Effector memory CD4-positive, alpha-beta T cell (primary cell): Measurements from ENCODE around the gene CREB1.

Experiments
- DNase-seq, 3 donors: peaks; one replicate each; pipeline ENCODE4 v3.0.0-alpha.2; 2020
- H3K27ac ChIP-seq: 2 replicates; pipeline ENCODE4 v1.7.0; 2013; ENCODE audit warnings: mild to moderate bottlenecking, low read length, moderate library complexity; ENCODE audit not compliant: insufficient read depth, poor library complexity, severe bottlenecking
- H3K27me3 ChIP-seq: replicated peaks from 2 replicates; pipeline ENCODE4 v1.7.0; 2013; ENCODE audit warnings: mild to moderate bottlenecking, low read length; ENCODE audit not compliant: insufficient read depth, control insufficient read depth, poor library complexity, severe bottlenecking
- H3K36me3 ChIP-seq: 2 replicates; pipeline ENCODE4 v1.7.0; 2013; ENCODE audit warnings: mild to moderate bottlenecking, low read length, moderate library complexity; ENCODE audit not compliant: control insufficient read depth, insufficient read depth
- H3K4me1 ChIP-seq: 2 replicates; pipeline ENCODE4 v1.7.0; 2013; ENCODE audit warnings: low read length, mild to moderate bottlenecking; ENCODE audit not compliant: control insufficient read depth, insufficient read depth, poor library complexity, severe bottlenecking
- H3K4me3 ChIP-seq: 2 replicates; pipeline ENCODE4 v1.7.0; 2013; ENCODE audit warnings: low read length, low read depth, mild to moderate bottlenecking; ENCODE audit not compliant: insufficient read depth, poor library complexity, severe bottlenecking
- H3K9me3 ChIP-seq: 2 replicates; pipeline ENCODE4 v1.7.0; 2013; ENCODE audit warnings: mild to moderate bottlenecking, low read length, moderate library complexity; ENCODE audit not compliant: control insufficient read depth

Gene CREB1

GRCh38 chr2:207600231-207600630, 70.5 kb downstream of the CREB1 start:
- Histone ChIP-seq H3K4me1 (no peaks in the 10 kb centered on the region), H3K9me3 (no peaks in the 10 kb centered on the region), H3K27ac (no peak overlapping the region), H3K4me3 (no peak overlapping the region), H3K27me3 (no peaks in the 10 kb centered on the region), H3K36me3 (peaks cover 14% of the 10 kb centered on the region)
- no peak for DNase-seq

GRCh38 chr2:207601774-207602173, 72.0 kb downstream of the CREB1 start:
- Histone ChIP-seq H3K9me3 (no peaks in the 10 kb centered on the region), H3K27ac (no peak overlapping the region), H3K4me1 (no peaks in the 10 kb centered on the region), H3K36me3 (peaks cover 10% of the 10 kb centered on the region), H3K27me3 (no peaks in the 10 kb centered on the region), H3K4me3 (no peak overlapping the region)
- DNase-seq, result no peak

- no peak overlapping the region for H3K27ac ChIP-seq
- H3K27me3 ChIP-seq, result no peaks in the 10 kb centered on the region
- H3K4me1 ChIP-seq, result no peaks in the 10 kb centered on the region
- no peak overlapping the region for H3K4me3 ChIP-seq
- no peaks in the 10 kb centered on the region for H3K9me3 ChIP-seq
- peaks cover 6% of the 10 kb centered on the region for H3K36me3 ChIP-seq
- DNase-seq, result no peak
Measured at GRCh38 chr2:207603486-207603885, 73.7 kb downstream of the CREB1 start.

- no peak for DNase-seq
- Histone ChIP-seq H3K4me1 (no peaks in the 10 kb centered on the region), H3K36me3 (no peaks in the 10 kb centered on the region), H3K9me3 (no peaks in the 10 kb centered on the region), H3K27ac (no peak overlapping the region), H3K27me3 (no peaks in the 10 kb centered on the region), H3K4me3 (no peak overlapping the region)
Measured at GRCh38 chr2:207606399-207606798, 76.6 kb downstream of the CREB1 start.

- Histone ChIP-seq H3K36me3 (no peaks in the 10 kb centered on the region), H3K27ac (no peak overlapping the region), H3K4me3 (no peak overlapping the region), H3K4me1 (no peaks in the 10 kb centered on the region), H3K9me3 (no peaks in the 10 kb centered on the region), H3K27me3 (no peaks in the 10 kb centered on the region)
- DNase-seq, result no peak
Measured at GRCh38 chr2:207606829-207607228, 77.1 kb downstream of the CREB1 start.

GRCh38 chr2:207612714-207613113, 83.0 kb downstream of the CREB1 start:
- no peak for DNase-seq
- Histone ChIP-seq H3K4me3 (no peak overlapping the region), H3K36me3 (peaks cover 4% of the 10 kb centered on the region), H3K27me3 (no peaks in the 10 kb centered on the region), H3K9me3 (no peaks in the 10 kb centered on the region), H3K27ac (no peak overlapping the region), H3K4me1 (no peaks in the 10 kb centered on the region)

GRCh38 chr2:207614824-207615223, 85.1 kb downstream of the CREB1 start:
- Histone ChIP-seq H3K4me1 (no peaks in the 10 kb centered on the region), H3K27me3 (no peaks in the 10 kb centered on the region), H3K4me3 (no peak overlapping the region), H3K36me3 (peaks cover 8% of the 10 kb centered on the region), H3K27ac (no peak overlapping the region), H3K9me3 (no peaks in the 10 kb centered on the region)
- no peak for DNase-seq

GRCh38 chr2:207616185-207616584, 86.4 kb downstream of the CREB1 start:
- H3K9me3 ChIP-seq, result no peaks in the 10 kb centered on the region
- H3K27me3 ChIP-seq, result no peaks in the 10 kb centered on the region
- H3K4me3 ChIP-seq, result no peak overlapping the region
- no peak for DNase-seq
- H3K27ac ChIP-seq, result no peak overlapping the region
- no peaks in the 10 kb centered on the region for H3K4me1 ChIP-seq
- H3K36me3 ChIP-seq, result peaks cover 9% of the 10 kb centered on the region

GRCh38 chr2:207617011-207617671, 87.4 kb downstream of the CREB1 start:
- Histone ChIP-seq H3K36me3 (peaks cover 11% of the 10 kb centered on the region), H3K9me3 (no peaks in the 10 kb centered on the region), H3K27me3 (no peaks in the 10 kb centered on the region), H3K4me1 (no peaks in the 10 kb centered on the region), H3K27ac (no peak overlapping the region), H3K4me3 (no peak overlapping the region)
- no peak for DNase-seq

- no peaks in the 10 kb centered on the region for H3K9me3 ChIP-seq
- peaks cover 4% of the 10 kb centered on the region for H3K4me1 ChIP-seq
- no peak for DNase-seq
- peaks cover 11% of the 10 kb centered on the region for H3K36me3 ChIP-seq
- no peaks in the 10 kb centered on the region for H3K27me3 ChIP-seq
- no peak overlapping the region for H3K4me3 ChIP-seq
- no peak overlapping the region for H3K27ac ChIP-seq
Measured at GRCh38 chr2:207619764-207620203, 90.0 kb downstream of the CREB1 start.
